K562 (cell line): ENCODE measurements around the gene PIANP.

Source experiments
- CTBP1 ChIP-seq: fragments of 450-650 bp; IDR thresholded peaks from 2 replicates; pipeline ENCODE4 v1.6.1; 2016; ENCODE audit warnings: borderline replicate concordance
- POLR2A ChIP-seq: fragments of 450-650 bp; conservative IDR thresholded peaks from 2 replicates; pipeline ENCODE4 v1.6.1; 2016
- REST ChIP-seq, 2 experiments: fragments of 450-650 bp; formaldehyde crosslinking in 1 of 2; IDR thresholded peaks; 2 replicates each; pipeline versions ENCODE4 v1.4.0 to v1.6.1; 2014 to 2020; ENCODE audit warnings: mild to moderate bottlenecking in 2 of 2, borderline replicate concordance in 1 of 2, low read depth in 1 of 2

DNA sequence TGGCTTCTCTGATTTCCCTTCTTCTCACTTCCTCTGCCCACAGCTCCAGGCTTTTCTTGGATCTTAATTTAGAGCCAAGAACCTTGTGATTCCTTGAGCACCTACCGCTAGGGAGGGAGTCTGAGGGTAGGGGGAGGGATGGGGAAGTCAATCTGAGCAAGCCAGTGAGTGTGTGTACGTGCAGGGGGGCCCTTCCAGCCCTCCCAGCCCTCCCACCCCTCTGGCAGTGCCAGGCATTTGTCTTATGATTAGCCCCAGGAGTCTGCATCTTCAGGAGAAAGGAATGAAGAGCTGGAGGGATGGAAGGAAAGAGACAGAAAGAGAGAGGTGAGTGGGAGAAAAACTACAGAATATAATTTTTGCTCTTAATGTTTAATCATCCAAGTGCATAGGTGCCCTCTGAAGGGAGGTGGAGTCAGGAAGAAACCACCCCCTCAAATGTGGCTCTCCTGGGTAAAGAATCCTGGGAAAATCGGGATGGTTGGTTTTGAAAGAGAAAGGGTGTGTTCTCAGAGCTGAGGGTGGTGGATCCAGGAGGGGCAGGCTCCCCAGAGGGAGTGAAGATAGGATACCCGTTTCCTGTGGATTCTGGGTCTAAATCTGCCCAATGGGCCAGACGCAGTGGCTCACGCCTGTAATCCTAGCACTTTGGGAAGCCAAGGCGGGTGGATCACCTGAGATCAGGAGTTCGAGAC lies 2.1 kb downstream of the PIANP start:
- TF ChIP-seq POLR2A: no peak
- no peak for TF ChIP-seq REST (IDR thresholded peaks at IDR 0.05; ENCODE audit: borderline replicate concordance)
- TF ChIP-seq REST (CRISPR knock-in tag; IDR thresholded peaks at IDR 0.05; ENCODE audit: low read depth): no peak
- TF ChIP-seq CTBP1: no peak
